ENCODE results near the gene SAMD5.
"Not testable (repeated sequence)": the region's sequence is repeated elsewhere in the genome, so short reads cannot be mapped to it uniquely, and the experiment has no call there.

SAMD5 gene

GRCh38 chr6:147528511-147529145 is 20.1 kb downstream of the SAMD5 start:
- no peak for DNase-seq

DNA sequence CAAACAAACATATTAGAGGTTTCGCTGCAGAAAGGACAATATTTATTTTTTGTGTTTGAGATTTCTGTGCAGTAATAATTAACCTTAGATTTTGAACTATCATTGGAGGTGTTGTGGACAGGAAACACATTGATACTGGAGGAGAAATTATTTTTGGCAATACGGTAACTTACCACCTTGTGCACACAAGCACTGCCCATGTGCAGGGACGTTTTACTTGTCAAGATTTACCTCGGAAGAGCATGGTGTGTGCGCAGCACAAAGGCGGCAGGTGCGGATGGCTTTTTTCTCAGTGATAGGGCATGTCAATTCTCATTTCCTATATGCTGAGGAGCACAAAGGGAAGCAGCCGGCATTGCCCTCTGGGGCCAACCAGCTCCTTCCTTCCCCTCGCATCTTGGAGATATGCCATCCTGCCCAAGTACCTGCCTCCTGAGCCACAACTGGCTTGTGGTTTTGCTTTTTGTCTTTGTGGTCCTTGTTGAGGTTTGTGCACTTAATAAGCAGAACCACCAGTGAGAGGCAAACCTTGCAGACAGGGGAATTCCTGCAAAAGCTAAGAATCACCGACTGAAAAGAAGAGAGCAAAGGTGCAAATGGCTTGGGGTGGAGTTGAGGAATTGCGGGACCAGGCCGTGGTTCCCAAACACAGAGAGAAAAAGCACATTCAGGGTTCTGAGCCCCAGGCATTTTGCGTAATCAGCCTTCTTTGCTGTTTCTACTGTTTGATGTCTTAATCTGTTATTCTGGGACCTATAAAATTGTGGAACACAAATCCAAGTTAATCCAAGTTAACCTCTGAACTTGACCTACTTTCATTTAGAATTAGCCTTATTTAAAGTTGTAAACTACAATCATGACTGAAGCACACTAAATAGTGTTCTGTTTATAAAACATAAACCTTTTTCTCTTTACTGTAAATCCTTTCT is 21.9 kb downstream of the SAMD5 start:
- DNase-seq, result peak in 1 of 5 donors; percentile 3

- DNase-seq, result no peak
Measured at GRCh38 chr6:147531321-147531720, 22.8 kb downstream of the SAMD5 start.

GRCh38 chr6:147534116-147534860 is 25.8 kb downstream of the SAMD5 start:
- DNase-seq, result no peak

DNA sequence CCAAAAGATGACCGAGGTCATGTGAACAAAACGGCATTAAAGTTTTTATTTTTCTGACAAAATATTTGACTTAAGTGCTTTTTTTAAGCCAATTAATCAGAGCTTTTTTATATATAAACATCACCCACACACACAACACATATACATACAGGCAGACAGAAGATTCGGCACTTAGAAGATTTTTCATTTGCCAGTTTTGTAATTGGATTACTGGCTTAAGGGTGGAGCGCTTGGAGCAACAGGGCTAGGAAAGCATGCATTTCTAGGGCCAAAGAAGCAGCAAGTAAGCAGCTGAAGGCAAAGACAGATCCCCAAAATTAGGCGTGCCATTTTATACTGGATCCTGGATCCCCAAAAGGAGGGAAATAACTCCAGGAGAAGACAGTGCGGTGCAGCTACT is 30.3 kb downstream of the SAMD5 start:
- no peak for DNase-seq

DNA sequence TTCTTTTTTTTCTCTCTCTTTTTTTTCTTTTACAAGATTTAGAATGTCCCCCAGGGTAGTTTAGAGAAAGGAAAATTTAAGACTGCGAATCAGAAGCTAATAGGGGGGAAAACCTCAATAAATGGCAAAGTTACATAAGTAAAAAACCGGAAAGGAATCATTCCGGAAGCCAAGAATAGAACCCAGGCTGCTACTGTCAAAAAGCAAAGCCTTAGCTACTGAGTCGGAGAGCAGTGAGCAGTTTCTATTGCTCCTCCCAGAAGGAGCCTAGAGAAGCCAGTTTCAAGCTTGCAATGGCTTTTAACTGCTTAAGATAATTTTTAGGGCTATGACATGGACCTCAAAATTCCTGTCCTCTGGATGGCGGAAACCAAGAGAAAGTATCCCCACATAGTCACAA is 31.6 kb downstream of the SAMD5 start:
- DNase-seq, result no peak

DNA sequence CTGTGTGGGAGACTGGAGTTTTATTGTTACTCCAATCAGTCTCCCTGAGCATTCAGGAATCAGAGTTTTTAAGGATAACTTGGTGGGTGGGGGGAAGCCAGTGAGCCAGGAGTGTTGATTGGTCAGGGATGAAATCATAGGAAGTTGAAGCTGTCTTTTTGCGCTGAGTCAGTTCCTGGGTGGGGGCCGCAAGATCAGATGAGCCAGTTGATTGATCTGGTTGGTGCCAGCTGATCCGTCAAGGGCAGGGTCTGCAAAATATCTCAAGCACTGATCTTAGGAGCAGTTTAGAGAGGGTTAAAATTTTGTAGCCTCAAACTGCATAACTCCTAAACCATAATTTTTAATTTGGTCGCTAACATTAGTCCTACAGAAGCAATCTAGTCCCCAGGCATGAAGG is 33.9 kb downstream of the SAMD5 start:
- DNase-seq, result not testable (repeated sequence)

GRCh38 chr6:147544420-147544819 is 35.9 kb downstream of the SAMD5 start:
- DNase-seq, result no peak

DNA sequence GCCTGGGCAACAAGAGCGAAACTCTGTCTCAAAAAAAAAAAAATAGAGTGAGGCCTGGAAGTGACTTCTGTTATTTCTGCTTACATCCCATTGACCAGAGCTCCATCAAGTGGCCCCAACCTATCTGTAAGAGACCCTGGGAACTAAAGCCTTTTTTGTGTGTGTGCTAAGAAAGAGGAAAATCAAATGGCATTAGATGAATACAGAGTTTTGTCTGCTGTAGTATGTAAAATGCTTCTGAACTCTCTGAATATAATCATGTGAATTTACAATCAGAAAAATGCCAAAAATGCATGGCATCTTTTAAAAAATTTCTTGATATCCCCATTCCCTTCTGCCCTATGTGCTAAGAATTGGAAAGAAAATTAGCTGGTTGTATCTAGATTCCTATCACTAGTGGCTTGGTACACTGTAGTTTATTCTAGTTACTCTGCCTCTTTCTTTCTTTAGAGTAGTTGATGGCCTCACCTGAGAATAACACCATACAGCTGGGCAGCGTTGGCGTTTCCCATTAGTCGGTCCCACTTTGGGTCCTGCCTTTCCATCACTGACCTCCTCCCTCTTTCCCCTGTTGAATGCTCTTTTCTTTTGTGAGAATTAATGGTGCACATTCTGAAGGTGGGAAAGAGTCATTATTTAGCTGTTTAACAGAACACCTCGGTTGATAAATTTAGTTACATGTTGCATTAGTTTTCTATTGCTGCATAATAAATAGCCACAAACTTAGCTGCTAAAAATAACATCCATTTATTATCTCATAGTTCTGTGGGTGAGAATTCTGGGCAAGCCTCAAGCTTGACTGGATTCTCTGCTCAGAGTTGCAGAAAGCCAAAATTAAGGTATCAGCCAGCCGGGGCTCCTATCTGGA is 38.2 kb downstream of the SAMD5 start:
- DNase-seq, result no peak

- no peak for DNase-seq
Measured at GRCh38 chr6:147547369-147547902, 38.9 kb downstream of the SAMD5 start.

- no peak for DNase-seq
Measured at GRCh38 chr6:147548921-147549475, 40.5 kb downstream of the SAMD5 start.

DNA sequence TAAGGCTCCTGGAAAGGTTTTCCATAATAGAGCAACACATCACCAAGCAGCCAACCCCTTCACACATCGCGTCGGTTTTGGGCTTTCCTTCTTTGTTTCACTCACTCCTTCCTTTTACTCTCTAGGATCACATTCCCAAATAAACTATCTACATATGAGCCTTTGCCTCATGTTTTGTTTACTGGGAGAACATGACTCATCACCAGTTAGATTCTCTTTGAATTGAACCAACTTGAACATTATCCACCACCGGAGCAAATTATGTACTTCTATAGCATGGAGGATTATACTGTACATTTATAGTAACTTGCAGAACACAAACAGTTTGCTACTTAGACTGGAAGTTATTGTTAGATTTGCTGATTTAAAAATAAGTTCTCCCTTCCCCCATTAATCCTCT is 41.0 kb downstream of the SAMD5 start:
- no peak for DNase-seq

DNA sequence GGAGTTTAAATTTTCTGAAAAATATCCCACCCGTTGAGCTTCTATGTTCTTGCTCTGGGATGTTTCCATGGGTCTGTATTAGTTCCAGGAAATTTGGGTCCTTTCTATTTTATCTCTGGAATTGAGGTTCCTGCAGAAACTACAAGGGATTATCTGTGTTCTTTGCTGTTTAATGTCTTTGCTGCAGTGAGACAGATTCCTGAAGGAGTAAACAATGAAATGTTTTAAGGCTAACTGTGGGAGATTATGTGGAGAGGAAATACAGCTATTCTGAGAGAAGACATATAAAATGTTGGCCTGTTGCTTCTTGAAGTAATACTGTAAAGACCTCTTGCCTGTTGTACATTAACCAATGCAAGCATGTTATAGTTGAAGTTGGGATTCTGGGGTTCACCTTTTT is 43.5 kb downstream of the SAMD5 start:
- DNase-seq, result no peak

DNA sequence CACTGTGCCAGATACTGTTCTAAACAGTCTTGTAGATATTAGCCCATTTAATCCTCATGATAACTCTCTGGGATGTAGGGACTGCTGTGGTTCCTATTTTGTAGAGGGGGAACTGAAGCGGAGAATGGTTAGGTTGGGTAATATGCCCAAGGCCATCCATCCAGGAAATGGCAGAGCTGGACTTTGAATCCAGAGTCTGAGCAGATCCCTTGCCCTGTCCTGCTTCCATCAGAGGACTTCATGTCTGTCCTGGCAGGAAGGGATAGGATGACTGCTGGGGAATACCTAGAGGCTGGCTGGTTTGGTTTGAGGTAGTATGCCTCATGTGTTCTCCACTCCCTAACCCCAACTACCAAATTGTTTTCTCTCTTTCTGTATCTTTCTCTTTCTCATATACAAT is 44.6 kb downstream of the SAMD5 start:
- no peak for DNase-seq

- no peak for DNase-seq
Measured at GRCh38 chr6:147554281-147554680, 45.8 kb downstream of the SAMD5 start.

- DNase-seq, result no peak
Measured at GRCh38 chr6:147559006-147559405, 50.5 kb downstream of the SAMD5 start.

GRCh38 chr6:147560670-147561069 is 52.2 kb downstream of the SAMD5 start:
- DNase-seq, result no peak

- no peak for DNase-seq
Measured at GRCh38 chr6:147561726-147562125, 53.2 kb downstream of the SAMD5 start.

DNA sequence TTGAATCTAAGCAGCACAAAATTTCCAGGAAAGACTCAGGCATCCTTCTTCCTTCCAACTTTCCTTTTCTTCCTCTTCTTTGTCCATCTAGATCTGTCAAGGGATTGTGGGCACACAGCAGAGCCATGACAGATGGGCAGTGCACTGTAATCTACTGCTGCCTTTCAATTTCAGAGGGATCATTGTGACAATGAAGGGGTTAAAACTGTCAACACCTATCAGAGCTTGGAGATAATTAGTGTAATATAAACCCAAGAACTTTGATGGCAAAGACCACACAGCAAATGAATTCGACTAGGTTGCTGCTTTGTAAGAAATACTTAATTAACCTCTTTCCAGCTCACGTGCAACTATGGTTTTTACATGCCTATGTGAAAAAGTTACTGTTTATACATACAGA is 55.0 kb downstream of the SAMD5 start:
- DNase-seq, result no peak

DNA sequence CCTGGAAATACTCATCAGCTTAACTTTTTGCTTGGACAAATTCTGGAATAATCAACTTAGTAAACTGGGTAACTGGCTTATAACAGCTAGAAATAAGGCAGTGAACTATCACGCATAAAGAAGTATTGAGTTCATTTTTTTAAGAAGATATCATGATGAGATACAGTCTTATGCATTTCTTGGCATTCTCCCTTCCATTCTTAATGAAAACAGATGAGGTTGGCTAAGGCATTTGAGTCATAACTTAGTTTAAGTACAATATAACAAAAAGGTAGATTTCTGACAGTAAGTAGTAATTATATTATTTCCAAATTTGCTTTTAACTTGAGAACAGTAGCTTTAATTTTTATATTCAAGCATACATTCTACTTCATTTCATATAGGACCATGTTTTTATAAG is 56.1 kb downstream of the SAMD5 start:
- no peak for DNase-seq

GRCh38 chr6:147566244-147566898 is 57.9 kb downstream of the SAMD5 start:
- no peak for DNase-seq
